SK-N-SH (cell line): ENCODE measurements around the gene TRIOBP. TPM values are rescaled to one million over a fixed set of nuclear protein-coding genes. Genes with fewer than 3 reads are reported as not detected.
A peak's percentile ranks its signal among the peaks of the same experiment; 100 is the strongest.

Source experiments
- CTCF ChIA-PET: fragments of 300-600, 350-600 bp; formaldehyde crosslinking; extraction: SDS; loops from one replicate; lab custom pipeline; 2021; lab: Yijun Ruan, JAX
- POLR2A ChIA-PET: fragments of 350-600 bp; sonication (Branson Sonifier 250); formaldehyde crosslinking; extraction: SDS; loops from one replicate; lab custom pipeline; 2020; ENCODE audit warnings: antibody characterized with exemption, inconsistent platforms; lab: Yijun Ruan, JAX
- DNase-seq: peaks from one replicate; pipeline ENCODE4 v3.0.0; 2012
- H2AFZ ChIP-seq: fragments of 200-600 bp; sonication (generic); 2 replicates; pipeline ENCODE4 v1.8.1; 2016; ENCODE audit warnings: antibody characterized with exemption, mild to moderate bottlenecking, low read depth
- H3F3A ChIP-seq: fragments of 200-600 bp; sonication (generic); replicated peaks from 2 replicates; pipeline ENCODE3; 2016; ENCODE audit warnings: antibody characterized with exemption, mild to moderate bottlenecking; ENCODE audit not compliant: insufficient read depth
- H3K27ac ChIP-seq, 2 experiments: fragments of 200-500 bp in 1 of 2; fragments of 200-600 bp in 1 of 2; sonication (Bioruptor generic) in 1 of 2; sonication (generic), shearing (Covaris generic) in 1 of 2; 2 replicates each; pipeline versions ENCODE4 v1.5.1 to v1.6.1; 2014 to 2016; ENCODE audit warnings: low read depth in 2 of 2, inconsistent platforms in 1 of 2, low read length in 1 of 2, mild to moderate bottlenecking in 1 of 2, mixed read lengths in 1 of 2
- H3K27me3 ChIP-seq: fragments of 200-600 bp; sonication (generic), shearing (Covaris generic); 2 replicates; pipeline ENCODE4 v1.6.1; 2016; ENCODE audit warnings: mixed run types; ENCODE audit not compliant: insufficient read depth
- H3K36me3 ChIP-seq, 2 experiments: fragments of 200-500 bp in 1 of 2; fragments of 200-600 bp in 1 of 2; sonication (Bioruptor generic) in 1 of 2; sonication (generic) in 1 of 2; replicated peaks in 1 of 2; 2 replicates each; pipeline versions ENCODE3 to v1.5.1; 2014 to 2016; ENCODE audit warnings: low read length in 1 of 2, mild to moderate bottlenecking in 1 of 2; ENCODE audit not compliant: insufficient read depth in 2 of 2, control insufficient read depth in 1 of 2
- H3K4me1 ChIP-seq, 2 experiments: fragments of 200-500 bp in 1 of 2; fragments of 200-600 bp in 1 of 2; sonication (Bioruptor generic) in 1 of 2; sonication (generic), shearing (Covaris generic) in 1 of 2; 2 replicates each; pipeline versions ENCODE4 v1.5.1 to v1.6.1; 2014 to 2016; ENCODE audit warnings: low read depth in 1 of 2, low read length in 1 of 2, mixed run types in 1 of 2; ENCODE audit not compliant: insufficient read depth in 2 of 2, control insufficient read depth in 1 of 2
- H3K4me2 ChIP-seq: fragments of 200-600 bp; sonication (generic), shearing (Covaris generic); 2 replicates; pipeline ENCODE4 v1.6.1; 2017; ENCODE audit warnings: mixed run types
- H3K4me3 ChIP-seq, 2 experiments: fragments of 200-500 bp in 1 of 2; fragments of 200-600 bp in 1 of 2; sonication (Bioruptor generic) in 1 of 2; sonication (generic), shearing (Covaris generic) in 1 of 2; 2 replicates each; pipeline versions ENCODE4 v1.5.1 to v1.8.1; 2014 to 2016; ENCODE audit warnings: low read depth in 2 of 2, inconsistent platforms in 1 of 2, low read length in 1 of 2, mild to moderate bottlenecking in 1 of 2, mixed read lengths in 1 of 2, moderate library complexity in 1 of 2
- H3K79me2 ChIP-seq: fragments of 200-600 bp; sonication (generic); 2 replicates; pipeline ENCODE4 v1.8.1; 2017; ENCODE audit warnings: mild to moderate bottlenecking; ENCODE audit not compliant: insufficient read depth
- H3K9ac ChIP-seq: fragments of 200-600 bp; sonication (generic); 2 replicates; pipeline ENCODE4 v1.6.1; 2017; ENCODE audit warnings: mixed run types
- H3K9me2 ChIP-seq: fragments of 200-600 bp; sonication (generic); 2 replicates; pipeline ENCODE4 v1.6.1; 2017; ENCODE audit warnings: mixed run types
- H3K9me3 ChIP-seq: fragments of 200-600 bp; sonication (generic); 2 replicates; pipeline ENCODE4 v1.6.1; 2017; ENCODE audit warnings: mixed run types, mild to moderate bottlenecking, moderate library complexity
- H4K20me1 ChIP-seq: fragments of 200-600 bp; sonication (generic); 2 replicates; pipeline ENCODE4 v1.6.1; 2017; ENCODE audit warnings: mild to moderate bottlenecking, mixed run types; ENCODE audit not compliant: insufficient read depth
- CHD2 ChIP-seq: fragments of 150-350 bp; IDR thresholded peaks from 2 replicates; pipeline ENCODE4 v1.6.1; 2018; ENCODE audit warnings: low read length; ENCODE audit not compliant: partially characterized antibody
- EZH2phosphoT487 ChIP-seq: fragments of 200-600 bp; sonication (generic); IDR thresholded peaks from 2 replicates; pipeline ENCODE4 v1.6.1; 2017; ENCODE audit warnings: low read depth, mixed run types, mild to moderate bottlenecking, antibody characterized with exemption, moderate library complexity, borderline replicate concordance
- FOSL2 ChIP-seq: IDR thresholded peaks from 2 replicates; pipeline ENCODE4 v1.4.0; 2012; ENCODE audit warnings: low read depth, mild to moderate bottlenecking, moderate library complexity, borderline replicate concordance
- GATA2 ChIP-seq: sonication (generic); formaldehyde crosslinking; IDR thresholded peaks from 2 replicates; pipeline ENCODE4 v1.5.0; 2020; ENCODE audit warnings: mild to moderate bottlenecking, missing genetic modification reagents
- IRF3 ChIP-seq: fragments of 150-350 bp; IDR thresholded peaks from 2 replicates; pipeline ENCODE4 v1.6.1; 2016; ENCODE audit warnings: mild to moderate bottlenecking, low read depth, low read length
- MAX ChIP-seq: IDR thresholded peaks from 2 replicates; pipeline ENCODE4 v1.4.0; 2012; ENCODE audit warnings: low read depth
- MXI1 ChIP-seq: IDR thresholded peaks from 2 replicates; pipeline ENCODE4 v1.6.1; 2012; ENCODE audit warnings: mild to moderate bottlenecking, low read depth, low read length, improper control_type of control experiment
- POLR2AphosphoS5 ChIP-seq: IDR thresholded peaks from 2 replicates; pipeline ENCODE4 v1.6.1; 2012; ENCODE audit warnings: low read depth, low read length
- RXRA ChIP-seq: IDR thresholded peaks from 2 replicates; pipeline ENCODE4 v1.4.0; 2012; ENCODE audit warnings: low read depth, mild to moderate bottlenecking, borderline replicate concordance
- USF2 ChIP-seq: fragments of 150-350 bp; IDR thresholded peaks from 2 replicates; pipeline ENCODE4 v1.6.1; 2017; ENCODE audit warnings: antibody characterized with exemption, low read length, low read depth, borderline replicate concordance
- WGBS: methylation state at CpG from one replicate; pipeline ENCODE4 v1.1.6; 2017; ENCODE audit warnings: low lambda C conversion rate; 5-methylcytosine and 5-hydroxymethylcytosine counted together
- polyA plus RNA-seq, 3 experiments: library from polyadenylated mRNA; depleted of rRNA; stranded (reverse); fragments of >200 nt; gene quantifications; 2 replicates each; pipeline ENCODE4 v1.2.3, GENCODE V29; 2012

The TRIOBP gene
- polyA plus RNA-seq, 1 of the 3 experiments (the other 2 are of a cell fraction), result 43.6 TPM

DNA sequence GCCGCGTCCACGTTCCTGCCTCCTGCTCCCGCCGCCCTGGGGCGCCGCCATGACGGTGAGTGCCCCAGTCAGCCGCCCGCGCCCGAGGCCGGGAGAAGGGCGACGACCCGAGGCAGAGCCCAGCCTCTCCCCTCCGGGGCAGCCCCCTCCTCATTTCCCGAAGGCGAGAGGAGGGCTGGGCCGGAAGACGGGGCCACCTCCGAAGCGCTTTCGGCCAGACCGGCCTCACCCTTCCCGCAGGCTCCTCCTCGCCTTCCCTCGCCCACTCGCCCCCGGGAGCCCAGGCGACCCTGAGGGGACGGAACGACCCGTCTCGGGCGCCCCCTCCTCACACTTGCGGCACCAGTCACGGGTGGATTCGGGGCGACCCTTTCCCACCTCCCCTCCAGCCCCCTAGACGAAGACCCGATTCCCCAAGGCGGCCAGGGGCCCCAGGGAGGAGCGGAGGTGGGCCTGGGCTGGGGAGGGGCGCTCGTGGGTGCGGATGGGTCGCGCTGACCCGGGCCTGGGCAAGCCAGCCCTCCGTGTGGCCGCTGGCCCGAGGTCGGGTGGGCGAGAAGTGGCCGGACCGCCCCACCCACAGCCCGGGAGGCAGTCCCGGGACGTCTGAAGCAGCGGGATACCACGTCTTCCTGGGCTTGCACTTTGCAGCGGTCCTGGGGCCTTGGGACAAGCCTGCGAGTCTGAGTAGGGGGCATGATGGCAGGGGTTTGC is 49.7 kb downstream of the TRIOBP start:
- TF ChIP-seq EZH2phosphoT487 (no peak), MXI1 (no peak; the same call in none of the 2 replicates), RXRA (no peak), IRF3 (no peak), CHD2 (no peak), USF2 (no peak), FOSL2 (no peak), POLR2AphosphoS5 (no peak), GATA2 (CRISPR knock-in tag) (no peak)
- no peak overlapping the region for H2AFZ ChIP-seq
- no peaks in the 10 kb centered on the region for H3K27me3 ChIP-seq
- H3F3A ChIP-seq, result peaks cover 43% of the 10 kb centered on the region
- peaks cover 41% of the 10 kb centered on the region for H4K20me1 ChIP-seq
- peaks cover 37 to 52% of the 10 kb centered on the region in 2 experiments; a peak in 3 of 4 replicates for H3K4me1 ChIP-seq
- peak overlapping the region; percentile 84 to 89 for H3K4me3 ChIP-seq
- no peaks in the 10 kb centered on the region for H3K9me3 ChIP-seq
- WGBS, result 1% methylated on average over 27 of the region's 64 CpGs
- peak overlapping the region; percentile 98 for H3K9ac ChIP-seq
- peak; percentile 55 for DNase-seq
- H3K79me2 ChIP-seq, result peaks cover 60% of the 10 kb centered on the region
- no peaks in the 10 kb centered on the region for H3K36me3 ChIP-seq
- H3K27ac ChIP-seq, result peak overlapping the region; percentile 58 to 86
- no peaks in the 10 kb centered on the region for H3K9me2 ChIP-seq
- CTCF ChIA-PET, result interaction anchor here (1.6 kb wide), 1 partner anchor 11 kb away, joined by 7 read pairs; no protein-coding TSS in a partner anchor
- peak overlapping the region; percentile 100 for H3K4me2 ChIP-seq
- POLR2A ChIA-PET, result no interaction called here

DNA sequence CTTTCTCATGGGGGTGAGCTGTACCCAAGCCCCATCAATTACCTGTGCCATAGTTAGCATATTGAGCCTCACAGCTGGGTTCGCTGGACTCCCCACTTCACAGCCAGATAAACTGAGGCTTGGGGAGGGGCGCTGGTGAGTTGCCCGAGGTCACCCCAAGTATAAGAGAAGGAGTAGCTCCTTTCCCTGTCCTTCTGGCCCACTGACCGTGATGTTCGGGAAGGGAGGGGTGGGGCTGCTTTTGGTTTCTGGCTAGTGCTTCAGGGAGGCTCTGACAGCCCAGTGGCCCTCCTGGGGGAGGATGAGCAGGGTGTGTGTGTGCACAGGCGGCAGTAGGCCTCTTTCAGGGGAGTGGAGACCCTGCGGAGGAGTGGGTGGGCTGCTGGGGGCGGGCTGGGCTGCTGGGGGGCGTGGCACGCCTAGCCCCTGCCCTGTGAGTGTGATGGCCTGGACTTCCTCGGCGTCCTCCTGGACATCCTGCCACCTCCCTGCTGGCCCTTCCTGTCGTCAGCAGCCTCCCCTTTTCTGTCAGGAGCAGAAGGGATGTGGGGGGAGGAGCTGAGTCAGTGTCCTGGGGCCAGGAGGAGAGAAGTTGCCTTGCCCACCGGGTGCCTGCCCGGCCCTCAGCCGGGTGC is 50.3 kb downstream of the TRIOBP start:
- ChIA-PET CTCF (interaction anchor here (1.1 to 1.6 kb wide), 2 partner anchors 12 to 104 kb away, joined by 5 to 7 read pairs; no protein-coding TSS in a partner anchor), POLR2A (no interaction called here)
- peaks cover 61% of the 10 kb centered on the region for H3K79me2 ChIP-seq
- peaks cover 45% of the 10 kb centered on the region for H4K20me1 ChIP-seq
- peaks cover 40% of the 10 kb centered on the region for H3F3A ChIP-seq
- H3K4me3 ChIP-seq, result peak overlapping the region; percentile 84 to 89
- H3K4me2 ChIP-seq, result peak overlapping the region; percentile 100
- peak; percentile 60 for DNase-seq
- peaks cover 40 to 54% of the 10 kb centered on the region in 2 experiments for H3K4me1 ChIP-seq
- no peaks in the 10 kb centered on the region for H3K27me3 ChIP-seq
- no peaks in the 10 kb centered on the region for H3K9me3 ChIP-seq
- WGBS, result 15% methylated on average over 9 of the region's 16 CpGs
- peak overlapping the region; percentile 58 to 86; a peak in 3 of 4 replicates for H3K27ac ChIP-seq
- no peak overlapping the region for H2AFZ ChIP-seq
- H3K9ac ChIP-seq, result peak overlapping the region; percentile 98
- no peaks in the 10 kb centered on the region for H3K36me3 ChIP-seq
- H3K9me2 ChIP-seq, result no peaks in the 10 kb centered on the region
- peak; percentile 26; the same call in 1 of the 2 replicates for TF ChIP-seq MAX
- TF ChIP-seq EZH2phosphoT487, result no peak
